GM18868 (cell line): ENCODE results near the gene ERVK3-1.

Source experiments
- ATAC-seq: cut with Tn5 transposase; IDR thresholded peaks from one replicate; pipeline ENCODE4 v1.9.1; 2021; ENCODE audit warnings: mild to moderate bottlenecking, moderate library complexity; ENCODE audit not compliant: unreplicated experiment

The ERVK3-1 gene

DNA sequence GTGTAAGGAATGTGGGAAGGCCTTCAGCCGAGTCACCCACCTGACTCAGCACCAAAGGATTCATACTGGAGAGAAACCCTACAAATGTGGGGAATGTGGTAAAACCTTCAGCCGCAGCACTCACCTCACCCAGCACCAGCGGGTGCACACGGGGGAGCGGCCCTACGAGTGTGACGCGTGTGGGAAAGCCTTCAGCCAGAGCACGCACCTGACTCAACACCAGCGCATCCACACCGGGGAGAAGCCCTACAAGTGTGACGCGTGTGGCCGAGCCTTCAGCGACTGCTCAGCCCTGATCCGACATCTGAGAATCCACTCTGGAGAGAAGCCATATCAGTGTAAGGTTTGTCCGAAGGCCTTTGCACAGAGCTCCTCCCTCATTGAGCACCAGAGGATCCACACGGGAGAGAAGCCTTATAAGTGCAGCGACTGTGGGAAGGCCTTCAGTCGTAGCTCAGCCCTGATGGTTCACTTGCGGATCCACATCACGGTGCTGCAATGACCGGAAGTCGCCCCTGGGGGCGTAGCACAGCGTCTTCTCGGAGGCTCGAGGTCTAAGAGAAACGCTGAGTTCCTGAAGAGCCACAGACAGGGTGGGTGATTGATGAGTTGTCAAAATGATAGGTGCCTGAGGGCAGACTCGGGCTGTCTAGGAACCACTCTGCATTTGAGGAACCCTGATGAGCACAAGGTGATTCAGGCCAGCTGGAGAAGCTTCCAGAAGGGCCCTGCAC, 33.8 kb downstream of the ERVK3-1 start:
- ATAC-seq, result no peak

DNA sequence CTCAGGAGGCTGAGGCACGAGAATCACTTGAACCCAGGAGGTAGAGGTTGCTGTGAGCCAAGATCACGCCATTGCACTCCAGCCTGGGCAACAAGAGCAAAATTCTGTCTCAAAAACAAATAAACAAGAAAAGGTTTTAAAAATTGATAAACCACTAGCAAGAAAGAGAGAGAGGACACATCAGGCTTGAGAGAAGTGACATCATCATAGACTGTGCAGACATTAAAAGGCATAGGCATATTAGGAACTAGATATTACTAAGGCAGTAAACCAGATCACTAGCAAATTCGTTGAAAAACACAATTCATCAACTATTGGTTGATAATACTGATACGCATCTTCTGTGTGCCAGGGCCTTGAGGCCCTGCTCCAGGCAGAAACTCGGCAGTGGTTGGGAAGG, 40.4 kb downstream of the ERVK3-1 start:
- no peak for ATAC-seq

DNA sequence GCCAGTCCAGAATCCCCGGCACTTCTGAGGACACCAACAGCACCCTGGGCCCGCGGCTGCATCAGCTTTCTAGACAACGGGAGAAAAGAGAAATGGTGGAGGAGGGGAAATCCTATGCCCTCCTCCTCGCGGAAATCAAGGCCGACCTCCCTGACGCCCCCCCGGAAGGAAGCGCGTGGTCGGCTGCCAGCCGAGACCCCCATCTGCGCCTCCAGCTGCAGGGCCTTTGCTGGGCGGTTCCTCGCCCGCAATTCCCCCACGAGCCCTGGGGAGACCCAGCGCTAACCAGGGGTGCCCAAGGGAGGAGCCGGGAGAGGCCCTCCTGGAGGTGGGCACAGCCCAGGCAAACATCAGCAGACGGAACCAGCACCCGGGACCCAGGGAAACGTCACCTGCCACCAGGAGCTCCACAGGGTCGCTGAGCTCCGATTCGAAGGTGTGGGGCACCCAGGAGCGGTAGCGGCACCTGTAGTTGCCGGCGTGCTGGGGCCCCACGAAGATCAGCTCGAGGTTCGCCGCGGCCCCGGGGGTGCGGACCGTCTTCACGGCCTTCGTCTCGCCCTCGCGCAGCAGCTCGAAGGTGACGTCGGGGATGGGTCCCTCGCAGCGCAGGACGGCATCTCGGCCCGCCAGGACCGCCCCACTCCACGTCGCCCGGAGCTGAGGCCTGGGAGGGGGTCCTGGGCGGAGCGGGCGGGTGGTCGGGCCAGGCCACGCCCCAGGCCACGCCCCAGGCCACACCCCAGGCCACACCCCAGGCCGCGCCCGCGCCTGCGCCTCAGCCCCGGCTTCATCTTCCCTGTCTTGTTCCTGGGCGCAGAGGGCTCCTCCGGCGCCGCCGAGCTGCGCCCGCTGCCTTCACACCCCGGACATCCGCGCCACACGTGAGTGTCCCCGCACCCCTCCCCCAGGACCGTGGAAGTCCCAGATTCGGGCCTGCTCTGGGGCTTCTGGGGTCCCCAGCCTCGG, 42.1 kb downstream of the ERVK3-1 start:
- peak; percentile 88 for ATAC-seq

DNA sequence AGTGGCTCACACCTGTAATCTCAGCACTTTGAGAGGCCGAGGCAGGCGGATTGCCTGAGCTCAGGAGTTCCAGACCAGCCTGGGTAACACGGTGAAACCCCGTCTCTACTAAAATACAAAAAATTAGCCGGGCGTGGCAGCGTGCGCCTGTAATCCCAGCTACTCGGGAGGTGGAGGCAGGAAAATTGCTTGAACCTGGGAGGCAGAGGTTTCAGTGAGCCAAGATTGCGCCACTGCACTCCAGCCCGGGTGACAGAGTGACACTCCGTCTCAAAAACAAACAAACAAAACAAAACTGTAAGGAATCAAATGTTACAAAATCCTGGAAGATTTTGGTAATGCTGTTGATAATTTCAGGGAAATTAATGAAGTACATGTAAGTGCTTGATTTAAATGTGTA, 42.9 kb downstream of the ERVK3-1 start:
- peak; percentile 17 for ATAC-seq

DNA sequence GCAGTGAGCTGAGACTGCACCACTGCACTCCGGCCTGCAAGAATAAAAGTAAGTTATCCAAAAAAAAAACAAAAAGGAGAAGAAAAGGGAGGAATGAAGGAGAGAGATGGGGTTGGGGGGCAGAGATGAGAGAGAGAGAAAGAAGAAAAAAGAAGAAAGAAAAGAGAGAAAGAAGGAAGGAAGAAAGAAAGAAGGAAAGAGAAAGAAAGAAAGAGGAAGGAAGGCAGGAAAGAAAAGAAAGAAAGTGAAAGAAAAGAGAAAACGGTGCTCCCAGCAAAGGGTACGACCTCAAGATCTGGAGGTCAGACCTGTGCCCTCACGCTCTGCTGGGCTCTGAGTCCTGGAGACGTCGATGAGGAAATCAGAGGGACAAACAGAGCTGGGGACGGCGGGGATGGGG, 44.4 kb downstream of the ERVK3-1 start:
- no peak for ATAC-seq

DNA sequence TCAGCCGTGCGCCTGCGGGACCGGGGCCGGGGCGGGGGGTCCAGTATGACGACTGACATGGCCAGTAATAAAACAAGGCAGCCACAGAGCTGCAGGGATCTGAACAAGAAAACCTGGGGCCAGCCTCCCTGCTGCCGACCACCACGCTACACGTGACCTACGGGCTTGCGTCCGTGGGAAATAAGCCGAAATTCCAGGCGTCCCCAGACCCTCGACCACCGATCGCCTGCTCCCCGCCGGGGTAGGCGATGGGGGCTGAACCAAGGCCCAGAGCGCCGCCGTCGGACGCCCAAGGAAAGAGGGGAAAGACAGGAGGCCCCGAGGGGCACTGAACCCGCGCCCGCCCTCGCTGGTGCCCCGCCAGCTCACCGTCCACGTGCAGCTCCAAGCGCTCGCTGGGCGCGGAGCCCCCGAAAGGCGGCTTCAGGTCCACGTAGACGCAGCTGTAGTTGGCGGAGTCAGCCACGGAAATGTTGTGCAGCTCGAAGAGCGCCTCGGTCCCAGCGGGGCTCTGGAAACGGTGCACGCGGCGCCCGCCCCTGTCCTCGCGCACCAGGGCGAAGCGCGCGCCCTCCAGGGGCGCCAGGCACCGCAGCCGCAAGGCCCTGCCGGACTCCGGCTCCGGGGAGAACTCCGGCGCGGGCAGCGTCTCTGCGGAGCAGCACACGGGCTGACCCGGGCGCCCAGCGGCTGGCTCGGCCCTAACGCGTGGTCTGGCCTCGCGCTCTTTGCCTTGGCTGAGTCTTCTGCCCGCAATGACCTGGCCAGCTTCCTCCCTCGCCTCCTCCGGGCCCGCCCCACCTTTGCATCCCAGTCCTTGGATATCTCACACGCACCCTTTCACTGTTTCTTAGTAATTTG, 45.1 kb downstream of the ERVK3-1 start:
- ATAC-seq, result no peak

DNA sequence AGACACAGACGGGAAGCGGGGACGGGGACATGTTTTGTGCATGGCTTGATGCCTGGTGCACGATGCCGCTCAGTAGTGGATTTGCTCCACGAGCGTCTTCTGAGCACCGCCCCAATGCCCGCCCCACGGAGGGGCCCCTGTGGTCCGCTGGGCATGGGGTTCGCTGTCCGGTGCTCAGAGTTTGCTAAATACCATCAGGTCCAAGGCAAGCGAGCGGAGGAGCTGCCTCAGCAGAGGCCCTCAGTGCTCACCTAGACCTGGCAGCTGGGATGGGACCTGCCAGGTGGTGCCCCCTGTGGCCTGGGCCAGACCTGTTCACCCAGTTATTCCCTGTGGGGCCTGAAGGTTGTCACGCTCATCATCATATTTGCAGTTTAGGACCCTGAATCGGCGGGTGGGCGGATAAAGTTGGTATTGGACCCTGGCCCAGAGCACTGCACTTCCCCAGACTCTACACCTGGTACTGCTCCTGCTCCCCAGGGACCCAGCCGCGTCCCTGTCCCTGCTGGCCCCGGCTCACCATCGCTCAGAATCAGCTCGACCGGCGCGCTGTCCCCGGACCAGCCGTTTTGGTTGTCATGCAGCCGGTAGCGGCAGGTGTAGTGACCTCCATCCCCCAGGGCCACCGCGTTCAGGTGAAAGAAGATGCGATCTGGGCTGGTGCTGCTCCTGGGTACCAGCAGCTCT, 45.8 kb downstream of the ERVK3-1 start:
- ATAC-seq, result no peak

DNA sequence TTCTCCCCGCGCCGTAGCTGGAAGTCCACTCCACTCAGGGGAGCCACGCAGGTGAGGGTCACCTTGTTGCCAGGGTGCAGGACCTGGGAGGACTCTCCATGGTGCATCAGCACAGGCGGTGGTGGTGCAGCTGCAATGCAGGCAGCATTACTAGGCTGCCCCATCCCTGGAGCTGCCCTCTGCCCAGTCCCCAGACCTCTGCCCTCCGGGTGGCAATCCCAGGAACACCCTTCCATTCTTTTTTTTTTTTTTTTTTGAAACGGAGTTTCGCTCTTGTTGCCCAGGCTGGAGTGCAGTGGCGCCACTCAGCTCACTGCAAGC, 46.3 kb downstream of the ERVK3-1 start:
- no peak for ATAC-seq

DNA sequence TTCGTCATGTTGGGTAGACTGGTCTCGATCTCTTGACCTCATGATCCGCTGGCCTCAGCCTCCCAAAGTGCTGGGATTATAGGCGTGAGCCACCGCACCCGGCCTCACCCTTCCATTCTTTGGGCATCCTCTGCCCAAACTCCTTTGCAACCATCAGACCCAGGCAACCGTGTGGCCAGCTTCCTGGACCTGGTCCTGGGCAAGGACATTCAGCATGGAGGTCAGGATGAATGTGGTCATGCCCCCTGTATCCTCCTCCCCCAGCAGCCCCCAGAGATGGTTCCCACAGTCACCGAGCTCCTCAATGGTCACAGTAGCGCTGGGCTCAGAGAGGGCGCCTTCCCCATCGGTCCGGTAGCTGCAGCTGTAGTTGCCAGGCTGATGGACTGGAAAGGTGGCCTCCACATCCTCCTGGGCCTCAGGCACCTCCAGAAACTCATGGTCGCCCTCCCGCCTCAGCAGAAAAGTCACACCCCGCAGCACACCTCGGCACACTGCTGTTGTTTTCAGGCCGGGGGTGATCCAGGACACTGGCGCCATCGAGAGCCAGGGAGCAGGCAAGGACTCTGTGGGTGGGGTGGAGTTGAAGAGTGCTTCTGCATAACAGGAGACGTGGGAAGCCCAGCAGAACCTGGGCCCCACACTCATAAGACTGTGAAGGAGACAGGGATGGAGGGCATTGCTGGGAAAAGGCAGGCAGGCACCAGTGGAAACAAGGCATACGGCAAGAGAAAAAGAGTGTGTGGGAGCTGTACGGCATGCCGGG, 47.0 kb downstream of the ERVK3-1 start:
- no peak for ATAC-seq

DNA sequence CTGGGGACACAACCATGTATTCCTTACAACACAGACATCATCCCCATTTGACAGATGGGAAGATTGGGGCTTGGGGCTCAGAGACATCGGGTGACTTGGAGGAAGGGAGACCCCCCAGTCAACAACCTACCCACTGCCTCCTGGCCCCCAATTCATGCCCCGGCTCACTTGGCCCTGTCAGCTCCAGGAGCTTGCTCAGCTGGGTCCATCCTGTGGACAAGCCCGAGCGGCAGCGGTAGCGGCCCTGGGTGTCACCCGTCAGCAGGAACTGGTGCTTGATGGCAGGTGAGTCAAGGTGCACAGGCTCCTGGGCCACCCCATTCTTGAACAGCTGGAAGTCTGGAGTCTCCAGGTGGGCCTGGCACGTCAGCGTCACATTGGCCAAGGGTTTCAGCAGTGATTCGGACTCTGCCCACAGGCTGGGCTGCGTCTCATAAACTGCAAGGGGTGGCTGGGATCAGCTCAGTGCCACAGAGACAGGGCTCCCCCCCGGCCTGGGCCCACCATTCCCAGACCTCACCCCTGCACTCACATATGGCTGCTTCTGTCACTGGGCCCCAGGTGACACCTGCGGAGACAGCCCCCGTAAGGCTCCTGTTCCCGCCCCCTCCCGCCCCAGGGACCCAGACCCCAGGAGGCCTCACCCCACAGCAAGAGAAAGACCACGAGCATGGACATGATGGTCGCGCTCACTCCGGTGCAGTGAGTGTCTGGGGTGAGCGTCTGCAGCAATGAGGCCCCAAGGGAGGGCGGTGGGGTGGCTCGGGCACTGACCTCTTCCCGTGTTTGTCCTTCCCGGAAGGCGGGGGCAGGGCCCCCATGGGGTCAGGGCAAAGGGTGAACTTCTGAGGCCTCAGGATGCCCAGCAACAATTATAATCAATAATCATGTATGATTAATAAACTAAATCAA, 47.8 kb downstream of the ERVK3-1 start, which contains the start of gene A1BG:
Gene A1BG (minus strand): TSS at position 733 of the 912 bp plus-strand sequence. CDS start 55 bp downstream, at position 678.
- ATAC-seq, result no peak

DNA sequence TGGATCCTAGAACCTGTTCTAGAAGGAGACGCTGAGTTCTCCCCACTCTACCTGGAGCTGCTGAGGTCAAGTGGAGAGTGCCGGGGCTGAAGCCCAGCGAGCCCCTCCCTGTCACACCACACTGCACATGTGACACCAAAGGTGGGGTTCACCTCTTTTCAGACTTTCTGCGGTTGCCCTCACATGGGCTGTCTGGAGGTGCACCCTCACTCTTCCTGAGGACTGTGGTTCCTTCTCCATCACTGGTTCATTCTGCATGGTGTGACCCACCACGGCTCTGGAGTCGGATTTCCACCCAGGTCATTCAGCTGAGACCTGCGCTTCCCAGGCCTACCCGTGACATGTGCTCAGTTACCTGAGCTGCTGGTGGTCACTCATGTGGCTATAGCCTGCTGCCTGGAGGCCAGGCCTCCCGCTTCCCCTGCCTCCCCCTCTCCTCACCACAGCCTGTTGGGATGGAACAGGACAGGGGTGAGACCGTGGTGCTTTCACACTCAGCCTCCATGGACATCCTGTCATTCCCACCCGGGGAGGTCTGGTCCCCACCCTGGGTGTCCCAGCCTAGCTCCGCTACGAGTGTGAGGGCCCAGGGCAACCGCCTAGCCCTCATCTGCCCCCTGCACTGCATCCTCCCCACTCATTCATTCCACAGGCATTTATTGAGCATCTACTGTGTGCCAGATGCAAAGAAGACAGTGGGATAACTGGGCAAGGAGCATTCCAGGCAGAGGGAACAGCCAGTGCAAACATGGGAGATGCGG, 48.7 kb downstream of the ERVK3-1 start:
- no peak for ATAC-seq

DNA sequence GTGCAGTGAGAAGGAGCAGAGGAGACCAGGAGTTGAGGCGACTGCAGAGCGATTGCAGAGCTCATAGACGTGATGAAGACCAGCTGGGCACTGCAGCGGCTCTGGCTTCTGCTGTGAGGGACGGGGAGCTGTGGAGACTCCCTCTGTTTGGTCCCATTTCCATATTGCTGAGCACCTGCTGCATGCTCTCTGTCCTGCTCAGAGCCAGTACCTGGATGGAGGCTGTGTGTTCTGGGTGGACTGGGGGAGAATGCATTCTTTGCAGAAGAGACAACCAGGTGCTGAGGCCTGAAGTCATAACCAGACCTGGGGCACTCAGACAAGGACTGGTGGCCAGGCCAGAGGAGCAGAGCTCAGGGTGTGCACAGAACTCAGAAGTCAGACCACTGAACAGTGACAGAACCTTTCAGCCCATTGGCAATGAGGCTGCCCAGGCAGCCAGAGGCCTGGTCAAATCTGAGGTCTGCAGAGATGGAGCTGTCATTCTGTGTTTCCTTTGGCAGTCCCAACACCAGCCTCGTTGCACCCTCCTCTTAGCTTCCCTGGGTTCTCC, 49.4 kb downstream of the ERVK3-1 start:
- ATAC-seq, result no peak

DNA sequence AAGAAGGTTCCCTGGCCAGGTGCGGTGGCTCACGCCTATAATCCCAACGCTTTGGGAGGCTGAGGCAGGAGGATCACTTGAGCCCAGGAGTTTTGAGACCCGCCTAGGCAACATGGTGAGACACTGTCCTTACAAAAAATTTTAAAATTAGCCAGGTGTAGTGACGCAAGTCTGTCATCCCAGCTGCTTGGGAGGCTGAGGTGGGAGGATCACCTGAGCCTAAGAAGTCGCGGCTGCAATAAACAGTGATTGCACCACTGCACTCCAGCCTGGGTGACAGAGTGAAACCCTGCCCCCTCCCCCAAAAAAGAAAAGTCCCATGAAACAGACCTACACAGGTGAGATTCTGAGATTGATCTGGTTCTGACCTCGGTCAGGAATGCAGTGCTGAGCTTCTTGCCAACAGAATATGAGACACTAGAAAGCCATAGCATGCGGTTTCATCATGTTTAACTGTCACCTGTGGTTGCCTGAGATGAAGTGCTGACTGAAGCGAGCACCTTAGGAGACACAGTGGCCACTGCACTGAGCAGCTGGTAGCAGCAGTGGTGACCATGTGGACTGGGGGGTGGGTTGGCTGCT, 50.1 kb downstream of the ERVK3-1 start:
- ATAC-seq, result no peak

DNA sequence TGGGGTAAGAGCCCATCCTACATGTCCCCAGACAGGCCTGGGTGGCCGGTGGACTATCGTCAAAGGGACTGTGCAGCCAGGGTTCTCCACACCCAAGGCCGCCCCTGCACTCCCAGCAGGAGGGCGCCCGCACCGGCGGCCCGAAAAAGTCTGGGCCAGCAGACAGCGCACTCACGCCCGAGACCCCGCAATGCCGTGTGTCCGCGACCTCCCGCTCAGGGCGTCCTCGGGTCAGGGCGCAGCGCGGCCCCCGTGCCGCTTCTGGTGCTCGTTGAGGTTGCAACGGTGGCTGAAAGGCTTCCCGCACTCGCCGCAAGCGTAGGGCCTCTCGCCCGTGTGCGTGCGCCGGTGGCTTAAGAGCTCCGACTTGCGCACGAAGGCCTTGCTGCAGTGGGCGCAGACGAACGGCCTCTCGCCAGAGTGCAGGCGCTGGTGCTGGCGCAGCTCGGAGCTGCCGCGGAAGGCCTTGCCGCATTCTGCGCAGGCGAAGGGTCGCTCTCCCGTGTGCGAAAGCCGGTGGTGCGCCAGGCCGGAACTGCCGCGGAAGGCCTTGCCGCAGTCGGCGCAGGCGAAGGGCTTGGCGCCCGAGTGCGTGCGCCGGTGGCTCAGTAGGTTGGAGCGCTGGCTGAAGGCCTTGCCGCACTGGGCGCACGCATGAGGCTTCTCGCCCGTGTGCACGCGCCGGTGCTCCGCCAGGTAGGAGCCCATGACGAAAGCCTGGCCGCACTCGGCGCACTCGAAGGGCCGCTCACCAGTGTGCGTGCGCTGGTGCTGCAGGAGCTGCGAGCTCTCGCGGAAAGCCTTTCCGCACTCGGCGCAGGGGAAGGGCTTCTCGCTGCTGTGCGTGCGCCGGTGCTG, 51.0 kb downstream of the ERVK3-1 start:
- ATAC-seq, result no peak

DNA sequence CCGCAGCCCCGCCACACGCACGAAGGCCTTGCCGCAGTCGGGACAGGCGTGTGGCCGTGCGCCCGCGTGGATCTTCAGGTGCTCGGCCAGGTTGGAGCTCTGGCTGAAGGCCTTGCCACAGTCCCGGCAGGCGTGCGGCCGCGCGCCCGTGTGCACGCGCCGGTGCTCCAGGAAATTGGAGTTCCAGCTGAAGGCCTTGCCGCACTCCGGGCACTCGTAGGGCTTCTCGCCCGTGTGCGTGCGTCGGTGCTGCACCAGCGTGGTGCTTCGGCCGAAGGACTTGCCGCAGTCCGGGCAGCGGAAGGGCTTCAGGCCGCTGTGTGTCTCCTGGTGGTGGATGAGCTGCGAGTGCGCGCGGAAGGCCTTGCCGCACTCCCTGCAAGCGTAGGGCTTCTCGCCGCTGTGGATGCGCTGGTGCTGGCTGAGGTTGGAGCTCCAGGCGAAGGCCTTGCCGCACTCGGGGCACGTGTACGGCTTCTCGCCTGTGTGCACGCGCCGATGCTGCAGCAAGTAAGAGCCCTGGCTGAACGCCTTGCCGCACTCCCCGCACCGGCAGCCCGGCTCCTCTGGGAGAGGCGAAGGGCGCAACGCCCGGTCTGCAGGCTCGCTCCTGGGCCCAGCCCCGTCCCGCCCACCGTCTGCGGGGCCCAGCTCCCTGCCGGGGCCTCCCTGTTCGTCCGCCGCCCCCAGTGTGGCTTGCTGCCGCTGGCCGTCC, 51.7 kb downstream of the ERVK3-1 start:
- ATAC-seq, result no peak
